Effector memory CD4-positive, alpha-beta T cell (primary cell): ENCODE results near the gene SMPD3.

ENCODE experiments used
- DNase-seq, 3 donors: peaks; one replicate each; pipeline ENCODE4 v3.0.0-alpha.2; 2020
- H3K27ac ChIP-seq: 2 replicates; pipeline ENCODE4 v1.7.0; 2013; ENCODE audit warnings: mild to moderate bottlenecking, low read length, moderate library complexity; ENCODE audit not compliant: insufficient read depth, poor library complexity, severe bottlenecking
- H3K27me3 ChIP-seq: replicated peaks from 2 replicates; pipeline ENCODE4 v1.7.0; 2013; ENCODE audit warnings: mild to moderate bottlenecking, low read length; ENCODE audit not compliant: insufficient read depth, control insufficient read depth, poor library complexity, severe bottlenecking
- H3K36me3 ChIP-seq: 2 replicates; pipeline ENCODE4 v1.7.0; 2013; ENCODE audit warnings: mild to moderate bottlenecking, low read length, moderate library complexity; ENCODE audit not compliant: control insufficient read depth, insufficient read depth
- H3K4me1 ChIP-seq: 2 replicates; pipeline ENCODE4 v1.7.0; 2013; ENCODE audit warnings: low read length, mild to moderate bottlenecking; ENCODE audit not compliant: control insufficient read depth, insufficient read depth, poor library complexity, severe bottlenecking
- H3K4me3 ChIP-seq: 2 replicates; pipeline ENCODE4 v1.7.0; 2013; ENCODE audit warnings: low read length, low read depth, mild to moderate bottlenecking; ENCODE audit not compliant: insufficient read depth, poor library complexity, severe bottlenecking
- H3K9me3 ChIP-seq: 2 replicates; pipeline ENCODE4 v1.7.0; 2013; ENCODE audit warnings: mild to moderate bottlenecking, low read length, moderate library complexity; ENCODE audit not compliant: control insufficient read depth

The SMPD3 gene

GRCh38 chr16:68411086-68411485, 37.2 kb downstream of the SMPD3 start:
- no peaks in the 10 kb centered on the region for H3K27me3 ChIP-seq
- H3K9me3 ChIP-seq, result no peaks in the 10 kb centered on the region
- DNase-seq, result no peak
- H3K4me3 ChIP-seq, result no peak overlapping the region
- H3K27ac ChIP-seq, result no peak overlapping the region
- H3K36me3 ChIP-seq, result no peaks in the 10 kb centered on the region
- peaks cover 5% of the 10 kb centered on the region for H3K4me1 ChIP-seq

- Histone ChIP-seq H3K4me3 (no peak overlapping the region), H3K27me3 (no peaks in the 10 kb centered on the region), H3K9me3 (no peaks in the 10 kb centered on the region), H3K36me3 (no peaks in the 10 kb centered on the region), H3K4me1 (no peaks in the 10 kb centered on the region), H3K27ac (no peak overlapping the region)
- no peak for DNase-seq
These were observed 39.3 kb downstream of the SMPD3 start for GRCh38 chr16:68408967-68409366.

GRCh38 chr16:68408428-68408827, 39.9 kb downstream of the SMPD3 start:
- Histone ChIP-seq H3K36me3 (no peaks in the 10 kb centered on the region), H3K9me3 (no peaks in the 10 kb centered on the region), H3K27ac (no peak overlapping the region), H3K4me1 (no peaks in the 10 kb centered on the region), H3K4me3 (no peak overlapping the region), H3K27me3 (no peaks in the 10 kb centered on the region)
- no peak for DNase-seq

GRCh38 chr16:68406458-68407152, 41.7 kb downstream of the SMPD3 start:
- H3K27ac ChIP-seq, result no peak overlapping the region
- H3K9me3 ChIP-seq, result no peaks in the 10 kb centered on the region
- no peaks in the 10 kb centered on the region for H3K27me3 ChIP-seq
- no peaks in the 10 kb centered on the region for H3K36me3 ChIP-seq
- H3K4me3 ChIP-seq, result no peak overlapping the region
- H3K4me1 ChIP-seq, result no peaks in the 10 kb centered on the region
- no peak for DNase-seq

- Histone ChIP-seq H3K9me3 (no peaks in the 10 kb centered on the region), H3K27me3 (no peaks in the 10 kb centered on the region), H3K4me3 (no peak overlapping the region), H3K4me1 (peaks cover 8% of the 10 kb centered on the region), H3K27ac (no peak overlapping the region), H3K36me3 (no peaks in the 10 kb centered on the region)
- DNase-seq, result no peak
These were observed 43.5 kb downstream of the SMPD3 start for GRCh38 chr16:68404736-68405345.

- no peak for DNase-seq
- Histone ChIP-seq H3K4me3 (no peak overlapping the region), H3K9me3 (no peaks in the 10 kb centered on the region)
These were observed 44.6 kb downstream of the SMPD3 start for GRCh38 chr16:68403704-68404103.

GRCh38 chr16:68403177-68403576, 45.1 kb downstream of the SMPD3 start:
- Histone ChIP-seq H3K27ac (no peak overlapping the region), H3K4me1 (peaks cover 8% of the 10 kb centered on the region)

More at GRCh38 chr16:68403704-68404103, 44.6 kb downstream of the SMPD3 start:
- H3K27ac ChIP-seq, result no peak overlapping the region
- no peaks in the 10 kb centered on the region for H3K36me3 ChIP-seq
- peaks cover 8% of the 10 kb centered on the region for H3K4me1 ChIP-seq
- no peaks in the 10 kb centered on the region for H3K27me3 ChIP-seq

GRCh38 chr16:68402748-68403040, 45.6 kb downstream of the SMPD3 start:
- H3K9me3 ChIP-seq, result no peaks in the 10 kb centered on the region
- H3K4me1 ChIP-seq, result peaks cover 8% of the 10 kb centered on the region
- no peaks in the 10 kb centered on the region for H3K27me3 ChIP-seq
- no peak for DNase-seq
- H3K27ac ChIP-seq, result no peak overlapping the region
- no peaks in the 10 kb centered on the region for H3K36me3 ChIP-seq
- no peak overlapping the region for H3K4me3 ChIP-seq

More at GRCh38 chr16:68403177-68403576, 45.1 kb downstream of the SMPD3 start:
- DNase-seq, result no peak
- no peak overlapping the region for H3K4me3 ChIP-seq
- H3K36me3 ChIP-seq, result no peaks in the 10 kb centered on the region
- no peaks in the 10 kb centered on the region for H3K27me3 ChIP-seq
- H3K9me3 ChIP-seq, result no peaks in the 10 kb centered on the region

GRCh38 chr16:68401871-68402747, 46.2 kb downstream of the SMPD3 start:
- Histone ChIP-seq H3K27me3 (no peaks in the 10 kb centered on the region), H3K27ac (no peak overlapping the region), H3K36me3 (no peaks in the 10 kb centered on the region), H3K9me3 (no peaks in the 10 kb centered on the region), H3K4me3 (no peak overlapping the region), H3K4me1 (peaks cover 8% of the 10 kb centered on the region)
- DNase-seq, result no peak

- Histone ChIP-seq H3K27me3 (no peaks in the 10 kb centered on the region), H3K4me1 (peaks cover 8% of the 10 kb centered on the region), H3K4me3 (no peak overlapping the region), H3K9me3 (no peaks in the 10 kb centered on the region), H3K27ac (no peak overlapping the region), H3K36me3 (no peaks in the 10 kb centered on the region)
- DNase-seq, result no peak
These were observed 47.3 kb downstream of the SMPD3 start for GRCh38 chr16:68400924-68401460.
